Measurements from ENCODE around the gene PTGIR. TPM values are rescaled to one million over a fixed set of nuclear protein-coding genes. Genes with fewer than 3 reads are reported as not detected.

Gene PTGIR
- total RNA-seq, 1 experiment from 2014 or later: not detected

DNA sequence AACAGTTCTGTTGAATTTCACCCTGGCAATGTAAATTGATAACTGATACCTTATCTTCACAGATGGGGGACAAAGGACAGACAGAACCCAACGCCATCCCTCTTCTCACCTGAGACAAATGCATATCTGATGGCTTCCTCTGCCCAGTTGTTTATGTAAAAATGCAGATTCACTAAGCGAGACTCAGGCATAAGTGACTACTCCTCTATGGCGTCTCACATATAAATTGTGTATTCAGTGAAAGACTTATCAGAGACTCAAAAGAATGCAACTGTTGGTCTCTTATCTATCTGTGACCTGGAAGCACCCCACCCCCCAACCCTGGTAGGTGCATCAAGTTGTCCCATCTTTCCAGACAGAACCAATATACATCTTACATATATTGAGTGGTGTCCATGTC is 37.0 kb downstream of the PTGIR start:
- Mint-ChIP-seq H3K4me3 (ENCODE audit: unreplicated experiment) (no peak overlapping the region), H3K27ac (ENCODE audit: low read depth, unreplicated experiment) (no peak overlapping the region), H3K4me1 (ENCODE audit: insufficient read depth, unreplicated experiment) (no peaks in the 10 kb centered on the region), H3K27me3 (ENCODE audit: insufficient read depth, unreplicated experiment) (no peaks in the 10 kb centered on the region), H3K9me3 (ENCODE audit: unreplicated experiment) (no peaks in the 10 kb centered on the region), H3K36me3 (ENCODE audit: insufficient read depth, unreplicated experiment) (no peaks in the 10 kb centered on the region)
- DNase-seq (ENCODE audit: unreplicated experiment): no peak
- intact Hi-C loops (cut with micrococcal nuclease): no loop called here
- no TSS peak for BruUV-seq (replicated peaks)
- ChIA-PET CTCF (interaction anchor here (0.8 kb wide), 1 partner anchor 27 kb away, joined by 3 read pairs; no protein-coding TSS in a partner anchor), POLR2A (no interaction called here)
- TF ChIP-seq, protein P1, sequence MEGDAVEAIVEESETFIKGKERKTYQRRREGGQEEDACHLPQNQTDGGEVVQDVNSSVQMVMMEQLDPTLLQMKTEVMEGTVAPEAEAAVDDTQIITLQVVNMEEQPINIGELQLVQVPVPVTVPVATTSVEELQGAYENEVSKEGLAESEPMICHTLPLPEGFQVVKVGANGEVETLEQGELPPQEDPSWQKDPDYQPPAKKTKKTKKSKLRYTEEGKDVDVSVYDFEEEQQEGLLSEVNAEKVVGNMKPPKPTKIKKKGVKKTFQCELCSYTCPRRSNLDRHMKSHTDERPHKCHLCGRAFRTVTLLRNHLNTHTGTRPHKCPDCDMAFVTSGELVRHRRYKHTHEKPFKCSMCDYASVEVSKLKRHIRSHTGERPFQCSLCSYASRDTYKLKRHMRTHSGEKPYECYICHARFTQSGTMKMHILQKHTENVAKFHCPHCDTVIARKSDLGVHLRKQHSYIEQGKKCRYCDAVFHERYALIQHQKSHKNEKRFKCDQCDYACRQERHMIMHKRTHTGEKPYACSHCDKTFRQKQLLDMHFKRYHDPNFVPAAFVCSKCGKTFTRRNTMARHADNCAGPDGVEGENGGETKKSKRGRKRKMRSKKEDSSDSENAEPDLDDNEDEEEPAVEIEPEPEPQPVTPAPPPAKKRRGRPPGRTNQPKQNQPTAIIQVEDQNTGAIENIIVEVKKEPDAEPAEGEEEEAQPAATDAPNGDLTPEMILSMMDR (IDR thresholded peaks at IDR 0.05; ENCODE audit: unreplicated experiment): no peak

GRCh38 chr19:46586294-46586693 is 38.6 kb downstream of the PTGIR start:
- BruUV-seq (replicated peaks): no TSS peak
- no peaks in the 10 kb centered on the region for H3K36me3 Mint-ChIP-seq (ENCODE audit: insufficient read depth, unreplicated experiment)
- intact Hi-C loops (cut with micrococcal nuclease): no loop called here
- POLR2A ChIA-PET: interaction anchor here (0.6 to 1.7 kb wide), 4 partner anchors 14 to 516 kb away, joined by 3 to 4 read pairs (median 4); no protein-coding TSS in a partner anchor
- TF ChIP-seq, protein P1 (IDR thresholded peaks at IDR 0.05; ENCODE audit: unreplicated experiment): no peak
- no peaks in the 10 kb centered on the region for H3K4me1 Mint-ChIP-seq (ENCODE audit: insufficient read depth, unreplicated experiment)
- no peak overlapping the region for H3K4me3 Mint-ChIP-seq (ENCODE audit: unreplicated experiment)
- CTCF ChIA-PET: interaction anchor here (0.7 to 1.6 kb wide), 2 partner anchors 57 to 365 kb away, joined by 3 to 4 read pairs; no protein-coding TSS in a partner anchor
- no peak for DNase-seq (ENCODE audit: unreplicated experiment)
- no peaks in the 10 kb centered on the region for H3K27me3 Mint-ChIP-seq (ENCODE audit: insufficient read depth, unreplicated experiment)
- no peaks in the 10 kb centered on the region for H3K9me3 Mint-ChIP-seq (ENCODE audit: unreplicated experiment)
- H3K27ac Mint-ChIP-seq (ENCODE audit: low read depth, unreplicated experiment): no peak overlapping the region

DNA sequence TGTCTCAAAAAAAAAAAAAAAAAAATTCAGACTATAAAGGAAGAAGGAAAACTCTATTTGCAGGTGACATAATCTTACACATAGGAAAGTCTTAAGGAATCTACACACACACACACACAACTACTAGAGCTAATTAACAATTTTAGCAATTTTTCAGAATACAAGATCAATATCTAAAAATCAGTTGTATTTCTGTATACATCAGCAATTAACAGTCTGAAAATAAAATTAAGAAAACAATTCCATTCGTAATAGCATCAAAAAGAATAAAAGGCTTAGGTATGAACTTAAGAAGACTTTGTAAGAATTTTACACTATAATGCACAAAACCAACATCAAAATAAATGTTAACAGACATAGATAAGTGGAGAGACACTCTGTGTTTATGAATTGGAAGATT is 39.4 kb downstream of the PTGIR start:
- H3K4me1 Mint-ChIP-seq (ENCODE audit: insufficient read depth, unreplicated experiment): no peaks in the 10 kb centered on the region
- H3K4me3 Mint-ChIP-seq (ENCODE audit: unreplicated experiment): no peak overlapping the region
- H3K27me3 Mint-ChIP-seq (ENCODE audit: insufficient read depth, unreplicated experiment): no peaks in the 10 kb centered on the region
- intact Hi-C loops (cut with micrococcal nuclease): no loop called here
- H3K36me3 Mint-ChIP-seq (ENCODE audit: insufficient read depth, unreplicated experiment): no peaks in the 10 kb centered on the region
- no peak overlapping the region for H3K27ac Mint-ChIP-seq (ENCODE audit: low read depth, unreplicated experiment)
- POLR2A ChIA-PET: interaction anchor here (0.7 to 1.7 kb wide), 5 partner anchors 10 to 469 kb away, joined by 3 to 5 read pairs (median 4); no protein-coding TSS in a partner anchor
- H3K9me3 Mint-ChIP-seq (ENCODE audit: unreplicated experiment): no peaks in the 10 kb centered on the region
- TF ChIP-seq, protein P1 (IDR thresholded peaks at IDR 0.05; ENCODE audit: unreplicated experiment): no peak
- CTCF ChIA-PET: interaction anchor here (0.7 to 1.6 kb wide), 2 partner anchors 56 to 365 kb away, joined by 3 to 4 read pairs; no protein-coding TSS in a partner anchor
- DNase-seq (ENCODE audit: unreplicated experiment): no peak
- BruUV-seq (replicated peaks): no TSS peak

GRCh38 chr19:46580247-46580646 is 44.6 kb downstream of the PTGIR start:
- ChIA-PET CTCF (no interaction called here), POLR2A (interaction anchor here (0.6 to 1.2 kb wide), 3 partner anchors 13 to 21 kb away, joined by 3 to 4 read pairs (median 3); partner anchors contain the start of gene CALM3)
- no peaks in the 10 kb centered on the region for H3K4me1 Mint-ChIP-seq (ENCODE audit: insufficient read depth, unreplicated experiment)
- H3K27ac Mint-ChIP-seq (ENCODE audit: low read depth, unreplicated experiment): no peak overlapping the region
- no peaks in the 10 kb centered on the region for H3K9me3 Mint-ChIP-seq (ENCODE audit: unreplicated experiment)
- TF ChIP-seq, protein P1 (IDR thresholded peaks at IDR 0.05; ENCODE audit: unreplicated experiment): no peak
- H3K36me3 Mint-ChIP-seq (ENCODE audit: insufficient read depth, unreplicated experiment): no peaks in the 10 kb centered on the region
- no peaks in the 10 kb centered on the region for H3K27me3 Mint-ChIP-seq (ENCODE audit: insufficient read depth, unreplicated experiment)
- DNase-seq (ENCODE audit: unreplicated experiment): no peak
- intact Hi-C loops (cut with micrococcal nuclease): no loop called here
- BruUV-seq (replicated peaks): no TSS peak
- no peak overlapping the region for H3K4me3 Mint-ChIP-seq (ENCODE audit: unreplicated experiment)
